ENCODE measurements around the gene HNRNPUL1.

DNA sequence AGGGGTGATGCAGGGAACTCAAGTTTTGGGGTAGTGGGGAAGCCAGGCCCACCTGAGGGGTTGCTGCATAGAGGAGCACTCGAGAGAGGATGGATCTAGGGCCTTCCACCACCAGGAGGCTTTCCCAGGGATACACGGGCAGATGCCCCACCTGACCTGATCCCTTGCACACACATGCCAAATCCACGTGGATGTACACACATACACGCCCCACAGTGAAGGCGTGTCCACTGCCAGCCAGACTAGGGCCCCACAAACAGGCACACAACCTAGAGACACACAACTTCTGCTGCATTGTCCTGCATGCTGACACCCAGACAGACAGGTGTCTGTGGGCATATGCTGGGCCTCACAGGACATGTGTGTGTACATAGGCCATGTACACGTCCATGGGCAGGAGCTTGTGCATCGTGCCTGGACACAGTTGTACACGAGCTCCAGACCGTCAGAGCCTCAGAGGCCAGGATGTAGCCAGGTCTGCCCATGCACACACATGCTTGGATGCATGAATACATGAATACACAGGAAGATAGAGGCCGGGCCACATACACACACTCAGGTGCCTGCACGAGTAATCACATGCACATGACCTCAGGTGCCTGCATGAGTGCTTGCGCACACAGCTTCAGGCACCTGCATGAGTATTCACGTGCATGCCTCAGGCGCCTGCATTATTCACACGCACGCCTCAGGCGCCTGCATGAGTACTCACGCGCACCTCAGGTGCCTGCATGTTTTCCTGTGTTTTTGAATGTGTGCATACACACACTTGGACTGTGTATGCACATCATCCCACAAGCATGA is 54.7 kb downstream of the HNRNPUL1 start:
- TF ChIP-seq CTCF (IDR thresholded peaks at IDR 0.05), result no peak
- TF ChIP-seq POLR2A (IDR thresholded peaks at IDR 0.05), result no peak
